ENCODE results near the gene HRK.

HRK gene

DNA sequence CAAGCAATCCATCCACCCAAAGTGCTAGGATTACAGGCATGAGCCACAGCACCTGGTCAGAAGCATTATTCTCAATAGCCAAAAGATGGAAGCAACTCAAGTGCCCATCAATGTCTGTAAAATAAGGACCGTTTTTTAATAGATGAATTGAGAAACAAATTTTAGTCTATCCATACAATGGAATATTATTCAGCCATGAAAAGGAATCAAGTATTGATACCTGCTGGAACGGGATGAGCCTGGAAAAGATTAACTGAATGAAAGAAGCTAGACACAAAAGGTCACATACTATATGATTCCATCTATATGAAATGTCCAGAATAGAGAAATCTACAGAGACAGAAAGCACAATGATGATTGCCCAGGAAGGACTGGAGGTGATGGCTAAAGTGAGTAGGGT lies 20.4 kb upstream of the HRK start:
- Histone ChIP-seq H3K36me3 (ENCODE audit: control insufficient read depth, insufficient read depth, low read length) (no peaks in the 10 kb centered on the region), H3K4me3 (ENCODE audit: insufficient read depth, low read depth, low read length) (no peak overlapping the region), H3K27ac (ENCODE audit: insufficient read depth, low read depth, low read length, poor library complexity, severe bottlenecking) (no peak overlapping the region), H3K27me3 (ENCODE audit: control insufficient read depth, insufficient read depth, low read length, poor library complexity, severe bottlenecking) (no peaks in the 10 kb centered on the region), H3K4me1 (ENCODE audit: control insufficient read depth, insufficient read depth, low read length) (no peaks in the 10 kb centered on the region), H3K9me3 (ENCODE audit: control insufficient read depth, low read length) (no peaks in the 10 kb centered on the region)
- WGBS, 2 experiments: 80 to 89% methylated on average over 1 to 2 of the region's 2 CpGs

DNA sequence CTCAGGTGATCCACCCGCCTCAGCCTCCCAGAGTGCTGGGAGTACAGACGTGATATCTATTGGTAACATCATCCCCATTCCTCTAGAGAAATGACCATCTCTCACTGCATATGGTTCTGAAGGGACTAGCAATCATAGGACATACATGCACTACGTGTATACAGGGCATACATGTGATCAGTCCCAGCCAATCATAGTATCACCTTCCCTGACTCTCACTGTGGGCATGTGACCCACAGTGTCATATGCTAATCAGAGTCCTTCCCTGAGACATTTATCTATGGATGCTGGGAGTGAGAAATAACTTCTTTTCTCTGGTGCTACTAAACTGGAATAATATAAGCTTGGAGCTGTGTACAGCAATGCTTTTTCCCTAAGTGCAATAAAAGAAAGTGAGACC lies 17.4 kb upstream of the HRK start:
- Histone ChIP-seq H3K4me3 (ENCODE audit: insufficient read depth, low read depth, low read length) (no peak overlapping the region), H3K27ac (ENCODE audit: insufficient read depth, low read depth, low read length, poor library complexity, severe bottlenecking) (no peak overlapping the region), H3K4me1 (ENCODE audit: control insufficient read depth, insufficient read depth, low read length) (no peaks in the 10 kb centered on the region), H3K9me3 (ENCODE audit: control insufficient read depth, low read length) (no peaks in the 10 kb centered on the region), H3K27me3 (ENCODE audit: control insufficient read depth, insufficient read depth, low read length, poor library complexity, severe bottlenecking) (no peaks in the 10 kb centered on the region), H3K36me3 (ENCODE audit: control insufficient read depth, insufficient read depth, low read length) (no peaks in the 10 kb centered on the region)
- 79 to 84% methylated on average over 3 of the region's 3 CpGs for WGBS, 2 experiments

DNA sequence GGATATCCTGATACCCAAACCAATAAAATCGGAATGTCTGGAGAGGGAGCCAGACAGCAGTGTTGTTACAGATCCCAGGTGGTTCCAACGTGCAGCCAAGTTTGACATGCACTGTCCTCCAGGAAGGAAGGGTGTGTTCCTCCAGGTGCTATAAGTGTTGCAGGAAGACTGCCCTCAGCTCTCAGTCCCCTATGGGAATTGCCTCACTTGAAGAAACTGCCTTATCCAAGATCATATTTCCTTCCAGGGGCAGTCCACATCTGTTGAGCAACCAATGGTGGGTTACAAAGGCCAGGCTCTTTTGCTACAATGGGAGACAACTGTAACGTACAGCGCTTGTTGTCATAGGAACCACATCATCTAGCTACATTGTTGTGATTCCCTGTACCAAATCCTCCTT lies 16.2 kb upstream of the HRK start:
- no peaks in the 10 kb centered on the region for H3K27me3 ChIP-seq (ENCODE audit: control insufficient read depth, insufficient read depth, low read length, poor library complexity, severe bottlenecking)
- no peaks in the 10 kb centered on the region for H3K36me3 ChIP-seq (ENCODE audit: control insufficient read depth, insufficient read depth, low read length)
- H3K27ac ChIP-seq (ENCODE audit: insufficient read depth, low read depth, low read length, poor library complexity, severe bottlenecking): no peak overlapping the region
- H3K4me1 ChIP-seq (ENCODE audit: control insufficient read depth, insufficient read depth, low read length): no peaks in the 10 kb centered on the region
- no peaks in the 10 kb centered on the region for H3K9me3 ChIP-seq (ENCODE audit: control insufficient read depth, low read length)
- no peak overlapping the region for H3K4me3 ChIP-seq (ENCODE audit: insufficient read depth, low read depth, low read length)
- WGBS, 2 experiments: 90 to 95% methylated on average over 4 of the region's 4 CpGs

DNA sequence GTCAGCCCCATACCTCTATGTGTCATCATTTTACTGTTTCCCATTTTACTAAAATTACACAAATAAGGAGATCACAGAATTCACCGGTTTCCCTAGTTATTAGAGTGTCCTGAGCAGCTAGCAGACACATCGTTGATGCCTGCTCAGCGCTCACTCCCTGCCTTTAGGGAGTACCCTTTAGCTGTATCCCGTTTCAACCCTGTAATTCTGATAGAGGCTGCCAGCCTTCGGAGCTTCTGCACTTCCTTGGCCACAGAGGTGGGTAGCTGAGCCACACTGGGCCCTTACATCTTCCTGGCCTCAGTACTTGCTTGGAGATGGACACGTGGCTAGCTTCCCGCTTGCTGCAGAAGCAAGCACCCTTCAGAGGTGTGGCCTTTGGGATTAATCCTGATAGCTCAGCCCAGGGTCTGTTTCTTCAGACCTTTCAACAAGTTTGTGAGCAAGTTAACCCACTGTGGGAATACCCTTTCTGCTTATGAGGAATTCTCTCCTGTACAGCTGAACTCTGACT lies 15.2 kb upstream of the HRK start:
- H3K36me3 ChIP-seq (ENCODE audit: control insufficient read depth, insufficient read depth, low read length): no peaks in the 10 kb centered on the region
- H3K9me3 ChIP-seq (ENCODE audit: control insufficient read depth, low read length): no peaks in the 10 kb centered on the region
- H3K27me3 ChIP-seq (ENCODE audit: control insufficient read depth, insufficient read depth, low read length, poor library complexity, severe bottlenecking): no peaks in the 10 kb centered on the region
- no peak overlapping the region for H3K4me3 ChIP-seq (ENCODE audit: insufficient read depth, low read depth, low read length)
- WGBS, 2 experiments: 78 to 82% methylated on average over 7 of the region's 7 CpGs
- H3K4me1 ChIP-seq (ENCODE audit: control insufficient read depth, insufficient read depth, low read length): no peaks in the 10 kb centered on the region
- no peak overlapping the region for H3K27ac ChIP-seq (ENCODE audit: insufficient read depth, low read depth, low read length, poor library complexity, severe bottlenecking)

DNA sequence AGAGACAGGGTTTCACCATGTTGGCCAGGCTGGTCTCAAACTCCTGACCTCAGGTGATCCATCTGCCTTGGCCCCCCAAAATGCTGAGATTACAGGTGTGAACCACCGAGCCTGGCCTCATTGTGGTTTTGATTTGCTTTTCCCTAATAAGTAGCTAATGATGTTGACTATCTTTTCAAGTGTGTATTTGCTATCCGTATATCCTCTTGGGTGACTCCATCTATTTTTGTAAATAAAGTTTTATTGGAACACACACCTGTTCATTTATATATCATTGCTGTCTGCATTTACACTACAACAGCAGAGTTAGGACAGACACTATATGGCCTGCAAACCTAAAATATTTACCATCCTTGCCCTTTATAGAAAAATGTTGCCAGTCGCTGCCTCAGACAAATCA lies 13.7 kb upstream of the HRK start:
- H3K27ac ChIP-seq (ENCODE audit: insufficient read depth, low read depth, low read length, poor library complexity, severe bottlenecking): no peak overlapping the region
- H3K4me1 ChIP-seq (ENCODE audit: control insufficient read depth, insufficient read depth, low read length): no peaks in the 10 kb centered on the region
- WGBS, 2 experiments: 90 to 100% methylated on average over 2 to 3 of the region's 3 CpGs
- no peaks in the 10 kb centered on the region for H3K9me3 ChIP-seq (ENCODE audit: control insufficient read depth, low read length)
- no peaks in the 10 kb centered on the region for H3K27me3 ChIP-seq (ENCODE audit: control insufficient read depth, insufficient read depth, low read length, poor library complexity, severe bottlenecking)
- no peaks in the 10 kb centered on the region for H3K36me3 ChIP-seq (ENCODE audit: control insufficient read depth, insufficient read depth, low read length)
- H3K4me3 ChIP-seq (ENCODE audit: insufficient read depth, low read depth, low read length): no peak overlapping the region

DNA sequence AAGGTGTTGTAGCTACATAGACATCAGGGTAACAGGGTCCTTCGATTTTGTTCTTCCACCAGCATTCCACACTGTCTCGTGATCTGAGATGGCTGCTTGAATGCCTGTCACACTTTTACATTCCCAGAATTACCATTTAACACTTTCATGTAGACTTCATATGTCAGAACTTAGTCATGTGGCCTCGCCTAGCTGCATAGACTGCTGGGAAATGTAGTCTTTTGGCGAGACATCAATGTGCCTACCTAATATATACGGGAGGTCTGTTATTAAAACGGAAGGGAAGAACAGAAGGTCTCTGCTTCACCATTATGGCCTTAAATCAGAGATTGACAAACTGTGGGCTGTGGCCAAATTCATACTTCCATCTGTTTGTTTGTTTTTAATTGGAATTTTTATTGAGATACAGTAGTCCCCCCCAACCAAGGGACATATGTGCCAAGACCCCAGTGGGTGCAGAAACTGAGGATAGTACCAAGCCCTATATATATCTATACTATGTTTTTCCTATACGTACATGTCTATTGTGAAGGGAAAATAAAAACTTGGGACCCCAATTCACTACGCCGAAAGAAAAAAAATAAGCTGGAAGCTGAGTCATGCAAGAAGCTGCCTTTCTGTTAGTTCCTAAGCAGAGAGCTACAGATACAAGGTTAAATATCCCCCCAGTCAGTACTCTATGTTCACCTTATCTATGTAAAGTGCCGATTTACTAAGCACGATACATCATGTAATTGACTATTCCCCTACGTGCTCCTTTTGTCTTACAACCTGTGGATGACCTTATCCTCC lies 11.3 kb upstream of the HRK start:
- H3K9me3 ChIP-seq (ENCODE audit: control insufficient read depth, low read length): no peaks in the 10 kb centered on the region
- 85 to 88% methylated on average over 12 of the region's 12 CpGs for WGBS, 2 experiments
- no peaks in the 10 kb centered on the region for H3K36me3 ChIP-seq (ENCODE audit: control insufficient read depth, insufficient read depth, low read length)
- no peak overlapping the region for H3K4me3 ChIP-seq (ENCODE audit: insufficient read depth, low read depth, low read length)
- no peaks in the 10 kb centered on the region for H3K27me3 ChIP-seq (ENCODE audit: control insufficient read depth, insufficient read depth, low read length, poor library complexity, severe bottlenecking)
- H3K27ac ChIP-seq (ENCODE audit: insufficient read depth, low read depth, low read length, poor library complexity, severe bottlenecking): no peak overlapping the region
- no peaks in the 10 kb centered on the region for H3K4me1 ChIP-seq (ENCODE audit: control insufficient read depth, insufficient read depth, low read length)

DNA sequence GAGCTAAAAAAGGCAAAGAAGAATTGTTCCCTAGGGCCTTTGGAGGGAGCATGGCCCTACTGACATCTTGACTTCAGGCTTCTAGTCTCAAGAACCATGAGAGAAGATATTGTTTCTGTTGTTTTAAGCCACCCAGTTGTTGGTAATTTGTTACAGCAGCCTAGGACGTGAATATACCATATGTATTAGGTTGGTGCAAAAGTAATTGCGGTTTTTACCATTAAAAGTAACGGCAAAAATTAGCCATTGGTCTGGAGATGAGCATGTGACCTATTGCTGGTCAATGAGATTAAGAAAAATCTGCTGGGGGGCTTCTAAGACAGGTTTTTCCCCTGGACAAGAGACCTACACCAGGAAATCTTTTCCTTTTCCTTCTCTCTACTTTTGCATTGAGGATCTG lies 9.8 kb upstream of the HRK start:
- 90 to 92% methylated on average over 3 of the region's 3 CpGs for WGBS, 2 experiments
- H3K27me3 ChIP-seq (ENCODE audit: control insufficient read depth, insufficient read depth, low read length, poor library complexity, severe bottlenecking): no peaks in the 10 kb centered on the region
- H3K36me3 ChIP-seq (ENCODE audit: control insufficient read depth, insufficient read depth, low read length): no peaks in the 10 kb centered on the region
- H3K9me3 ChIP-seq (ENCODE audit: control insufficient read depth, low read length): no peaks in the 10 kb centered on the region
- H3K4me1 ChIP-seq (ENCODE audit: control insufficient read depth, insufficient read depth, low read length): no peaks in the 10 kb centered on the region
- H3K27ac ChIP-seq (ENCODE audit: insufficient read depth, low read depth, low read length, poor library complexity, severe bottlenecking): no peak overlapping the region
- no peak overlapping the region for H3K4me3 ChIP-seq (ENCODE audit: insufficient read depth, low read depth, low read length)

DNA sequence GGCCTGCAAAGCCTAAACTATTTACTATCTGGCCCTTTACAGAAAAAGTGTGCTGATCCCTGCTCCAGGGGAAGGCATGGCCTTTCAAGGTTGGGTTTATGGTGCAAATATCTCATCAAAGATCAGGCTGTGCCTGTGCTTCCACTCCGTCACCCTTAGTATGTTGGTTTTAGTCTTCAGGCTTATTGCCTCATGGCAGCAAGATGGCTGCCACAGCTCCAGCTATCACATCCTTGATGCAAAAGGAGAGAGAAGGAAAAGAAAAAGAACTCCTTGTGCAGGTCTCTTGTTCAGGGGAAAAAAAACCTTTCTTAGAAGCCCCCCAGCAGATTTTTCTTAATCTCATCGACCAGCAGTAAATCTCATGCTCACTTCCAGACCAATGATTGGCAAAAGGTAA lies 9.1 kb upstream of the HRK start:
- Histone ChIP-seq H3K27me3 (ENCODE audit: control insufficient read depth, insufficient read depth, low read length, poor library complexity, severe bottlenecking) (no peaks in the 10 kb centered on the region), H3K4me3 (ENCODE audit: insufficient read depth, low read depth, low read length) (no peak overlapping the region), H3K27ac (ENCODE audit: insufficient read depth, low read depth, low read length, poor library complexity, severe bottlenecking) (no peak overlapping the region), H3K36me3 (ENCODE audit: control insufficient read depth, insufficient read depth, low read length) (no peaks in the 10 kb centered on the region), H3K4me1 (ENCODE audit: control insufficient read depth, insufficient read depth, low read length) (no peaks in the 10 kb centered on the region), H3K9me3 (ENCODE audit: control insufficient read depth, low read length) (no peaks in the 10 kb centered on the region)
- WGBS, 2 experiments: 95 to 97% methylated on average over 2 of the region's 2 CpGs

DNA sequence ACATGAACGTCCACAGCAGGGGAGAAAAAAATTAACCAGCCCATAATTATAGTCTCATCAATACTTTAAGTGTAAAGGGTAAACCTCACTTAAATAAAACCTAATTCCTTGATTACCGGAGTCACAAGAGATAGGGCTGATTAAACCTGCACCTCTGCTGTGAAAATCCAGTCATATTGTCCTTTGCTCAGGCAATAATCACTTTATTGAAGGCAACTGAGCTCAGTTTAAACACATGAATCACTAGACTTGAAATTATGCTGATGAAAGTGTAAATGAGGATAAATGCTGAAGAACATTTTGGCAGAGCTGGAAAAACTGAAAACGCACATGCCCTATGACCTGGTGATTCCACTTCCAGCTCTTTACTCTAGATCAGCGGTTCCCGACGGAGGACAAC lies 6.7 kb upstream of the HRK start:
- Histone ChIP-seq H3K27me3 (ENCODE audit: control insufficient read depth, insufficient read depth, low read length, poor library complexity, severe bottlenecking) (peaks cover 22% of the 10 kb centered on the region), H3K9me3 (ENCODE audit: control insufficient read depth, low read length) (no peaks in the 10 kb centered on the region), H3K27ac (ENCODE audit: insufficient read depth, low read depth, low read length, poor library complexity, severe bottlenecking) (no peak overlapping the region), H3K4me1 (ENCODE audit: control insufficient read depth, insufficient read depth, low read length) (no peaks in the 10 kb centered on the region), H3K4me3 (ENCODE audit: insufficient read depth, low read depth, low read length) (no peak overlapping the region), H3K36me3 (ENCODE audit: control insufficient read depth, insufficient read depth, low read length) (no peaks in the 10 kb centered on the region)
- 93 to 94% methylated on average over 5 to 6 of the region's 6 CpGs for WGBS, 2 experiments

DNA sequence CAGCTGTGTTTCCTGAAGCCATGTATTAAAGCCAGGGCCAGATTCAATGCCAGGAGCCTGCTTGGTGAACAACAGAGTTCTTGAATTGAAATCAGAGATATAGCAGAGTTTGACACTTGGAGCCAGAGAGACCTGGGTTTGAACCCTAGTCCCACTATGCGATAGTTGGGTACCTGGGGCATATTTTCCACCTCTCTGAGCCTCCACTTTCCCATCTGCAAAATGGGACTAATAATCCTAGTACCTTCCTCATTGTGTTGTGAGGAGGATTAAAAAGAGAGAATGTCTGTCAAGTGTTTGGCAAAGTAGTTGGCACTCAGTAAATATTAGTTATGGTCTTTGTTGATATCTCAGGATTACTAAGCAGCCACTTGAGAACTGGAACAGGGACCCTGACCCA lies 6.0 kb upstream of the HRK start:
- H3K4me3 ChIP-seq (ENCODE audit: insufficient read depth, low read depth, low read length): no peak overlapping the region
- H3K36me3 ChIP-seq (ENCODE audit: control insufficient read depth, insufficient read depth, low read length): no peaks in the 10 kb centered on the region
- H3K27me3 ChIP-seq (ENCODE audit: control insufficient read depth, insufficient read depth, low read length, poor library complexity, severe bottlenecking): peaks cover 28% of the 10 kb centered on the region
- H3K27ac ChIP-seq (ENCODE audit: insufficient read depth, low read depth, low read length, poor library complexity, severe bottlenecking): no peak overlapping the region
- WGBS, 2 experiments: 82 to 100% methylated on average over 1 of the region's 1 CpG
- H3K9me3 ChIP-seq (ENCODE audit: control insufficient read depth, low read length): no peaks in the 10 kb centered on the region
- peaks cover 4% of the 10 kb centered on the region for H3K4me1 ChIP-seq (ENCODE audit: control insufficient read depth, insufficient read depth, low read length)

Data from ectodermal cell (in vitro differentiated cells).